GM06990 (cell line): Measurements from ENCODE around the gene UBE2I.

Experiments used
- DNase-seq: peaks from one replicate; pipeline ENCODE4 v3.0.0-alpha.2; 2011; ENCODE audit not compliant: insufficient read length; ENCODE audit errors: extremely low read depth
- H3K27me3 ChIP-seq: replicated peaks from 2 replicates; pipeline ENCODE4 v1.6.0; 2011; ENCODE audit warnings: low read length; ENCODE audit not compliant: control insufficient read depth, insufficient read depth
- H3K36me3 ChIP-seq: 2 replicates; pipeline ENCODE4 v1.5.1; 2011; ENCODE audit warnings: low read length; ENCODE audit not compliant: control insufficient read depth, insufficient read depth
- H3K4me3 ChIP-seq: replicated peaks from 2 replicates; pipeline ENCODE4 v1.5.1; 2011; ENCODE audit warnings: low read depth, mild to moderate bottlenecking, control low read depth, low read length
- TF ChIP-seq, protein P1 (sequence below): IDR thresholded peaks from 2 replicates; pipeline ENCODE4 v1.5.1; 2011; ENCODE audit warnings: low read length, control low read depth, mild to moderate bottlenecking, inconsistent platforms; ENCODE audit not compliant: insufficient read depth, poor library complexity, severe bottlenecking

UBE2I gene

DNA sequence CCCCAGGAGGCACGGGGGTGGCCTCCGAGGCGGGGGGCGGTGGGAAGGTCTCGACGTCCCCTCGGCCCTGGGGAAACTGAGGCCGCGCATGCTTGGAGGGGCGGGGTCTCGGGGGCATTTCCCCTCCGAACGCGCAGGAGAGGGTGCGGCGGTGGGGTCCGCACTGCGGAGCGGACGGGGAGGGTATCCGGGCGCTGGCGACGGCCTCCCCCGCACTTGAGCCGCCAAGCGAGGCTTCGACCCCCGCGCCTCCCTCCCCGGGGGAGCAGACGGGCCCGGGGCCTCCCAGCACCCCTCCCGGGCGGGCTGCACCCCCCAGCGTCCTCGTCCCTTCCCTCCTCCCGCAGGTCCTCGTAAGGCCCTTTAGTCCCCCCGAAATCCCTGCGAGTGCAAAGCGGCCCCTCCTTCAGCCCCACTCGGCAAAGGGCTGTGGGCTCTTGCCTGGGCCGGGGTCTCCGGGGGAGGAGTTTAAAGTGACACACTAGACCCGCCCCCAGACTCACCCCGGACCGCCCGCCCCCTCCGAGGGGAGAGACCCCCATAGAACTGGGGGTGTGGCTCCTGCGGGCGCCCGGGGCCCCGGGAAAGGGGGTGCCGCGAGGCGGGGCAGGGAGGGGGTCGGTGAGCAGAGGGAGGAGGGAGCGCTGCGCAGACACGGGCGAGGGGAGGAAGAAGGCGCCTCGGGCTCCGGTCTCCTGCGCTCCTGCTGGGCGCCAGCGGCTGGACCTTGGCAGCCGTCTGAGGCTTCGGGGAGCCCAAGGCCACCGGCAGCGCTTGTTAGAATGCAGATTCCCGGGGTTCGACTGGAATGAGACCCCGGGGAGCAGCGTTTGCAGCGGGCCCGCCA is 24.6 kb downstream of the UBE2I start:
- TF ChIP-seq, protein P1, sequence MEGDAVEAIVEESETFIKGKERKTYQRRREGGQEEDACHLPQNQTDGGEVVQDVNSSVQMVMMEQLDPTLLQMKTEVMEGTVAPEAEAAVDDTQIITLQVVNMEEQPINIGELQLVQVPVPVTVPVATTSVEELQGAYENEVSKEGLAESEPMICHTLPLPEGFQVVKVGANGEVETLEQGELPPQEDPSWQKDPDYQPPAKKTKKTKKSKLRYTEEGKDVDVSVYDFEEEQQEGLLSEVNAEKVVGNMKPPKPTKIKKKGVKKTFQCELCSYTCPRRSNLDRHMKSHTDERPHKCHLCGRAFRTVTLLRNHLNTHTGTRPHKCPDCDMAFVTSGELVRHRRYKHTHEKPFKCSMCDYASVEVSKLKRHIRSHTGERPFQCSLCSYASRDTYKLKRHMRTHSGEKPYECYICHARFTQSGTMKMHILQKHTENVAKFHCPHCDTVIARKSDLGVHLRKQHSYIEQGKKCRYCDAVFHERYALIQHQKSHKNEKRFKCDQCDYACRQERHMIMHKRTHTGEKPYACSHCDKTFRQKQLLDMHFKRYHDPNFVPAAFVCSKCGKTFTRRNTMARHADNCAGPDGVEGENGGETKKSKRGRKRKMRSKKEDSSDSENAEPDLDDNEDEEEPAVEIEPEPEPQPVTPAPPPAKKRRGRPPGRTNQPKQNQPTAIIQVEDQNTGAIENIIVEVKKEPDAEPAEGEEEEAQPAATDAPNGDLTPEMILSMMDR: no peak
- H3K36me3 ChIP-seq: no peaks in the 10 kb centered on the region
- H3K4me3 ChIP-seq: no peak overlapping the region
- DNase-seq: no peak
- peaks cover 3% of the 10 kb centered on the region; the same call in 1 of the 2 replicates for H3K27me3 ChIP-seq

DNA sequence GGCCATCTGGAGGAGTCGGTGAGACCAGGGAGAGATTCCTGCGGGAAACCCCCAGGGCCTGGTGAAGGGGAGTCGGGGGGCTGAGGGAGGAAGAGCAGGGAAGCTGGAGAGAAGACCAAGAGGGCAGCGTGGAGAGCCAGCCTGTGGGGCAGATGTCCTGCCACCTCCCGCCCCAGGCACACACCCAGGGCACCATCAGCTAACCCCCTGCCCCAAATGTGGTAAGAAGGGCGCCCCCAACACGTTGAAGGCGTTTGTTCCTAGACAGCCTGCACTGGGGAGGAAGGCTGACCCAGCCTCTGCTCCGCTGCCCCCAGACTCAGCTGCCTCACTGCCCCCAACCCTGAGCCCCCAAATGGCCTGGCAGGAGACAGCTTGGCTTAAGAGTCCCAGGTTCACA is 25.3 kb downstream of the UBE2I start:
- no peak for DNase-seq
- no peaks in the 10 kb centered on the region for H3K36me3 ChIP-seq
- H3K27me3 ChIP-seq: peaks cover 3% of the 10 kb centered on the region; the same call in 1 of the 2 replicates
- no peak overlapping the region for H3K4me3 ChIP-seq
- TF ChIP-seq, protein P1: no peak

DNA sequence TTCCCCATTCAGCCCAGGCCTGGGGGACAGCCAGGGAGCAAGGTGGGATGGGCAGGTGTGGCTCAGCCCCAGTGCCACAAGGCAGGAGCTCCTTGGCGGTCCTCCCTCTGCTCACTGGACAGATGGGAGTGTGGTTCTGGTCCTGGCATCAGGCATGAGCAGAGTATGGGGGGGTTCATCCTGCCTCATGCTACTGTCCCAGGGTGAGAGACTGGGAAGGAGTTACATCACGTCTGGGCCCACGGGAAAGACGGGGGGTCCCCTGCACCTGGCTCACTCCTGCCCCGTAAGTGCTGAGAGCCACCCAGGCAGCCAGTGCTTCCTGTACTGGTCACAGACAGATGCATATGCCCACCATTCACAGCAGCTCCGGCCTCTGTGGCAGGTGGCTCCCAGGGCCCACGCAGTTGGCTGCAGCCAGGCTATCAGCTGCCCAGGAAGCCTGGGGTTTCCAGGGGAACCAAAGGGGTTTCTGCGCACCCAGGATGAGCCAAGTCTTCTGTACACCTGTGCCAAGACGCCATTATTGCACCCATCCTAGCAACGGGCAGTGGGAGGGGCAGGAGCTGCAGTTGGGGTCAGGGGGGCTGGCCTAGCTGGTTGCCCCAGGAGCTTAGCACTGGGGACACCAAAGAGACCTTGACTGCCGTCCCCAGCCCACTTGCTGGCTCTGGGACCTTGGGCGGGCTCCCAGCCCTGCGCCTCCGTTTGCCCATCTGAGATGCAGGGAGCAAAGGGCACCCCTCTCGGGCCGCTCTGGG is 26.0 kb downstream of the UBE2I start:
- H3K4me3 ChIP-seq: no peak overlapping the region
- H3K27me3 ChIP-seq: peaks cover 3% of the 10 kb centered on the region; the same call in 1 of the 2 replicates
- TF ChIP-seq, protein P1: no peak
- no peaks in the 10 kb centered on the region for H3K36me3 ChIP-seq
- no peak for DNase-seq

DNA sequence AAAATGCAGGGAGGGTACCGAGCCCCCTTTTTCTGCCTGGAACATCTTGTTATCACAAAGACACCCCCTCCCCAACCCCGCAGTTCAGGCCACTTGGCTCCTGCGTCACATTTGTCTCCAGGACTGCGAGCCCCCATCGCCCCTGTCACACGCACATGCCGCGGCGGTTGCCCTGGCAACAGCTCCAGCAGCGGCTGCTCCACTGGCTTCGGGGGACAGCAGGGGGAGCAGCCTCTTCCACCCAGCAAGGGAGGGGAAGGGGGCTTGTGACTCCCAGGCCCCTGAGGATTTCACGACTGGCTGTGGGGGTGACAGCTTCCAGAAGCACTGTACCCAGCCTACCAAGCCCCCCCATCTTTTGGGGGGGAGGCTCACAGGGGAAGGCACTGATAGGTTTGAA is 26.6 kb downstream of the UBE2I start:
- TF ChIP-seq, protein P1: peak; percentile 15
- no peak for DNase-seq

DNA sequence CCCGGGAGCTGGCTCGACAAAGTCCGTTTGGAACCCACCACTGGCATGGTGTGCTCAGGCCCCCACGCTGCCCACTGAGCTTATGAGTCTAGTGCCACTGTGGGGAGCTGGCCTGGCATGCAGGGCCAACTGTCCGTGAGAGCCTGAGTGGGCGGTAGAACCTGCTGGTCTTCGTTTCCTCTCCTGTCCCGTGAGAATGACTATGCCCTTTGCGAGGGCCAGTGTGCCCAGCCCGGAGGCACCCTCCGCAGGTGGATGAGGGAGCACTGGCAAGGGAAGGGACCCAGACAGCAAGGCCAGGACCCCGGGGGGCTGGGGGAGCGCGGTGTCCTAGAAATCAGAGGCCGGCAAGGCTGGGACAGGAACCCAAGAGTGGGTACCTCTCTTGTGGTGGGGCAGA is 27.2 kb downstream of the UBE2I start:
- H3K27me3 ChIP-seq: peaks cover 3% of the 10 kb centered on the region; the same call in 1 of the 2 replicates
- DNase-seq: no peak
- H3K36me3 ChIP-seq: no peaks in the 10 kb centered on the region
- no peak overlapping the region for H3K4me3 ChIP-seq
- TF ChIP-seq, protein P1: no peak

More for the DNA sequence above, 26.6 kb downstream of the UBE2I start:
- peaks cover 3% of the 10 kb centered on the region; the same call in 1 of the 2 replicates for H3K27me3 ChIP-seq
- H3K4me3 ChIP-seq: no peak overlapping the region
- no peaks in the 10 kb centered on the region for H3K36me3 ChIP-seq
